ENCODE results near the gene HDGF.

HDGF gene

DNA sequence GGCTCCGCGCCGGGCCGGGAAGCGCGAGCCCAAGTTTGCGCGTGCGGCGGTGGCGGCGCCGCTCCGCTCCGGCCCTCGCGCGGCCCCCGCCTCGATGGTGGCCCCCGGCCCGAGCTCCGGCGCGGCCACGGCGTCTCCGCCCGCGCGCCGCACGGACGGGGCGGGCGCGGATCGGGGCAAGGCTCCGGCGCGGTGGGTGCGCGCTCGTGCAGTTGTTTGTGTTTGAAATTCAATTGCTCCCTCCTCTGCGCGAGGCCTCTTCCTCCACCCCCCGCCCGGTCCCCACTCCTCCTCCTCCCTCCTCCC is at the start of gene HDGF:
HDGF (minus strand) TSS at position 225 of the 306 bp plus-strand sequence. CDS start 246 bp downstream, outside the sequence.
- Histone ChIP-seq H3K9ac (ENCODE audit: low read length) (peak within 1 kb of the TSS; percentile 99), H3K36me3 (ENCODE audit: control insufficient read depth, low read depth, low read length) (no peaks in the 10 kb centered on the region), H3K4me1 (ENCODE audit: control insufficient read depth, low read depth, low read length) (peaks cover 42% of the 10 kb centered on the region), H3K4me3 (ENCODE audit: low read length) (peak within 1 kb of the TSS; percentile 100), H3K9me3 (ENCODE audit: control insufficient read depth, low read depth, low read length) (no peaks in the 10 kb centered on the region), H3K27me3 (ENCODE audit: control insufficient read depth, insufficient read depth, low read length) (no peaks in the 10 kb centered on the region), H3K27ac (ENCODE audit: low read length) (peak within 1 kb of the TSS; percentile 96)

DNA sequence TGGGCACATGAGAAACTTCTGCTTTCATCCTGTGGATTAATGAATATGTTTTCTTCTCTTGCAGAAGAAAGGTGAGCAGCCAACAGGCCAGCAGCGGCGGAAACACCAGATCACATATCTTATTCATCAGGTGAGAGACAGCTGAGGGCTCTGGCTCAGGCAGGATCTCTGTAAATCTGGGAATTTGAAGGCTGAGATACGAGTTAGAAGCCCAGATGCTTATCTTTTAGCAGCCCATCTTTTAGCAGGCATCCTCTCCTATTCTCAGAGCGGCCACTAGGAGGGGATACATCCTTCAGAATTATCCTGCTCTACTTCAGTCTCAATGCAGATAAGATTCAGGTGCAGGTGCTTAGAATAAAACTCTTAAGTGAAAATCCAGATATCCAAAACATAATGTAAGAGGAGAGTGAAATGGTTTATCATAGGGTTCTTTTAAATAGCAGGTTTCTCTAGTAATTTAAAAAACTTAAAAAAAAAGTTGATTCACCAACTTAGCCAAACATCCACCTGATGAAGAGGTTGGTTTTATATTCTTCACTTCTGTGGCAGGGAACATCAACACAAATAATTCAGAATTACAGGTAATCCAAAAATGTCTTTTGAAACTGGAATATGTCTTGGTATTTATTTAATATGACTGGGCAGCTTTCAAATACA is 45.9 kb upstream of the HDGF start:
- no peak overlapping the region for H3K4me3 ChIP-seq (ENCODE audit: low read length)
- no peak overlapping the region for H3K9ac ChIP-seq (ENCODE audit: low read length)
- H3K27me3 ChIP-seq (ENCODE audit: control insufficient read depth, insufficient read depth, low read length): no peaks in the 10 kb centered on the region
- H3K9me3 ChIP-seq (ENCODE audit: control insufficient read depth, low read depth, low read length): no peaks in the 10 kb centered on the region
- H3K27ac ChIP-seq (ENCODE audit: low read length): no peak overlapping the region
- H3K4me1 ChIP-seq (ENCODE audit: control insufficient read depth, low read depth, low read length): no peaks in the 10 kb centered on the region
- peaks cover 82% of the 10 kb centered on the region for H3K36me3 ChIP-seq (ENCODE audit: control insufficient read depth, low read depth, low read length)

DNA sequence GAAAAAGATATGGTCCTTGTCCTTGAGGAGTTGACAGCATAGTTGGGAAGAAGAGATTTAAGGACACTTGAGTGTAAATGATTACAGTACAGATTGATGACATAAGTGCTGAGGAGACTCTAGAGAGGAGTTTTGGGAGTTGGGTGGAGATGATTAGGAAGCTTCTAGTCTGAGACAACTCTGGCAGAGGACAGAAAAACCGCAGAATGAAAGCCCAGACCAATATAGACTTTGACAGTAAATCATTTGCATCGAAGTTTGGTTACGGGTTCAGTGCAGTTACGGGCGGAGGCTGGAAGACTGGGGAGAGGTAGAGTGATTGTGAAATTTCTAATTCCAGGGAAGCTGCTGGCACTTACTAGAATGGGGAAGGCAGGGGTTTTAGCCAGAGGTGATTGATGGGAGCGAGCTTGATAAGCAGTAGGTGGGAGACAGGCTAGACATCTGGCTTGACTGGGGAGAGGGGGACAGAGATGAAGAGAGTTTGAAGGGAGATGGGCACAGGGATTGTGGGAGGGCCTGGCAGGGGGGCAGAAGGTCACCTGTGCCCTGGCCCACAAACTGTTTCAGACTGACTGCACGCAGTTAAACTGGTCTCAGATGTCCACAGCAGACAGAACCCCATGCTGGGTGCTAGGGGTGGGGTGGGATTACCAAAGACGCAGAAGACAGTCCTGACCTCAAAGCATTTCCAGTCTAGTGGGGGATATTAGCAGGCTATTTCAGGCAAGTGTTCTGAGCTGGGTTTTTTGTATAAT is 45.0 kb upstream of the HDGF start:
- Histone ChIP-seq H3K4me1 (ENCODE audit: control insufficient read depth, low read depth, low read length) (no peaks in the 10 kb centered on the region), H3K4me3 (ENCODE audit: low read length) (no peak overlapping the region), H3K9me3 (ENCODE audit: control insufficient read depth, low read depth, low read length) (no peaks in the 10 kb centered on the region), H3K9ac (ENCODE audit: low read length) (no peak overlapping the region), H3K27ac (ENCODE audit: low read length) (no peak overlapping the region), H3K36me3 (ENCODE audit: control insufficient read depth, low read depth, low read length) (peaks cover 89% of the 10 kb centered on the region), H3K27me3 (ENCODE audit: control insufficient read depth, insufficient read depth, low read length) (no peaks in the 10 kb centered on the region)

DNA sequence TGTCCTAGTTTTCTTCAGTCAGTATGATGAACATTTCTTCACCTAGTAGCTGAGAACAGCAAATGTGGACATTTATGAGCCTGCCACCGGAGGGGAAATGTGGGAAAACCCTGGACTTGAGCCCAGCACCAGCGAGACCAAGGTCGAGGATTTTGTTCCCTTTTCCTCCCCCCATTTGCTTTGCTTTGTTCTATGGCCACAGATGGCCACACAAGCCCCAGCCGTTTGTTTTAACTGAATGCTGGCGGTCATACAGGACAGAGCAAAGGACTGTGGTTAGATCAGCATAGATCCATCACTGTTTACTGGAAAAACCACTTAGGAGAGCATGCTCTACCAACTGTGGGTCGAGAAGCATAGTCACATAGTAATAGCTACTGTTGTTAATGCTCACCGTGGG is 44.3 kb upstream of the HDGF start:
- no peaks in the 10 kb centered on the region for H3K9me3 ChIP-seq (ENCODE audit: control insufficient read depth, low read depth, low read length)
- H3K9ac ChIP-seq (ENCODE audit: low read length): no peak overlapping the region
- H3K4me3 ChIP-seq (ENCODE audit: low read length): no peak overlapping the region
- peaks cover 89% of the 10 kb centered on the region for H3K36me3 ChIP-seq (ENCODE audit: control insufficient read depth, low read depth, low read length)
- H3K4me1 ChIP-seq (ENCODE audit: control insufficient read depth, low read depth, low read length): no peaks in the 10 kb centered on the region
- no peak overlapping the region for H3K27ac ChIP-seq (ENCODE audit: low read length)
- H3K27me3 ChIP-seq (ENCODE audit: control insufficient read depth, insufficient read depth, low read length): no peaks in the 10 kb centered on the region

DNA sequence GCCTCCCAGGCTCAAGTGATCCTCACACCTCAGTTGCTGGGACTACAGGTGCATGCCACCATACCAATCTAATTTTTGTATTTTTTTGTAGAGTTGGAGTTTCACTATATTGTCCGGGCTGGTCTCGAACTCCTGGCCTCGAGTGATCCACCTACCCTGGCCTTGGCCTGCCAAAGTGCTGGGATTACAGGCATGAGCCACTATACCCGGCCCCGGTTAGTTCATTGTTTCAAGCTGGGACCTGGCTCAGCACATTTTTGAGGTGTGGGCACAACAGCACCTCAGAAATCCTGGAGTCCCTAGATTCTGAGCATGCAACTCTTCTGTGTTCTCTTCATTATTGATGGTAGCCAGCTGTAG is 43.9 kb upstream of the HDGF start:
- Histone ChIP-seq H3K27ac (ENCODE audit: low read length) (no peak overlapping the region), H3K36me3 (ENCODE audit: control insufficient read depth, low read depth, low read length) (peaks cover 85% of the 10 kb centered on the region), H3K9ac (ENCODE audit: low read length) (no peak overlapping the region)

DNA sequence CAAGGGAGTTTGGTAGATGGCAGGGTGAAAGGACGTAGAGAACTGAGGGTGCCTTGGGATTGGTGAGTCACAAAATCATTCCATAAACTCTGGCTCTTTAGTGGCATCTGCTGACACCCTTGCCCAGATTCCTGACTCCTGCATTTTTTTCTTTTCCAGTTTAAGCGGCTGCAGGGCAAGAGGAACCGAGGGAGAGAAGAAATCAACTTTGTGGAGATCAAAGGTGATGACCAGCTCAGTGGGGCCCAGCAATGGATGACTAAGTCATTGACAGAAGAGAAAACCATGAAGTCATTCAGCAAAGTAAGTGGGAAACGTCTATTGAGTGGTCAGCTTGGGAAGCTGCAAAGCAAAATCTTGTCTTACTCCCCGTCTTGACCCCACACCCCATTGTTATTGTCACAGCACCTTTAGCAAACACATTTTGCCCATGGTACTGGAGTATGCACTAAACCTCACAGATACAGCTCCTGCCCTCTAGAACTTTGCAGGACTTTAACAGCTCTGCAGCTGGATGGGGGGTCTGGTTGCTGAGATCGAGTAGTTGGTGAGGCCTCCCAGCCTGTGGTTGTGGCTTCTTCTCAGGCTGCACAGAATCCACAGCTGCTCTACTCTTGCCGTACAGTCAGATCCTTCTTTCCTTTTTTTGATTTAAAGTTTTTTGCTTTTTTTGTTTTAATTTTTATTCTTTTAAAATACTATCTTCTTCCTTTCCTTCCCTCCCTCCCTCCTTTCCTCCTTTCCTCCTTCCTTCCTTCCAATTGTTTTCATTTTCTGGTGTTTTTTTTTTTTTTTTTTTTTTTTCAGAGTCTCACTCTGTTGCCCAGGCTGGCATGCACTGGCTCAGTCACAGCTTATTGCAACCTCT is 43.3 kb upstream of the HDGF start:
- H3K9ac ChIP-seq (ENCODE audit: low read length): no peak overlapping the region
- H3K4me3 ChIP-seq (ENCODE audit: low read length): no peak overlapping the region
- H3K9me3 ChIP-seq (ENCODE audit: control insufficient read depth, low read depth, low read length): no peaks in the 10 kb centered on the region
- H3K27ac ChIP-seq (ENCODE audit: low read length): no peak overlapping the region
- H3K27me3 ChIP-seq (ENCODE audit: control insufficient read depth, insufficient read depth, low read length): no peaks in the 10 kb centered on the region
- H3K36me3 ChIP-seq (ENCODE audit: control insufficient read depth, low read depth, low read length): peaks cover 82% of the 10 kb centered on the region
- H3K4me1 ChIP-seq (ENCODE audit: control insufficient read depth, low read depth, low read length): no peaks in the 10 kb centered on the region

More for the DNA sequence above, 43.9 kb upstream of the HDGF start:
- Histone ChIP-seq H3K4me1 (ENCODE audit: control insufficient read depth, low read depth, low read length) (no peaks in the 10 kb centered on the region), H3K9me3 (ENCODE audit: control insufficient read depth, low read depth, low read length) (no peaks in the 10 kb centered on the region), H3K27me3 (ENCODE audit: control insufficient read depth, insufficient read depth, low read length) (no peaks in the 10 kb centered on the region), H3K4me3 (ENCODE audit: low read length) (no peak overlapping the region)

DNA sequence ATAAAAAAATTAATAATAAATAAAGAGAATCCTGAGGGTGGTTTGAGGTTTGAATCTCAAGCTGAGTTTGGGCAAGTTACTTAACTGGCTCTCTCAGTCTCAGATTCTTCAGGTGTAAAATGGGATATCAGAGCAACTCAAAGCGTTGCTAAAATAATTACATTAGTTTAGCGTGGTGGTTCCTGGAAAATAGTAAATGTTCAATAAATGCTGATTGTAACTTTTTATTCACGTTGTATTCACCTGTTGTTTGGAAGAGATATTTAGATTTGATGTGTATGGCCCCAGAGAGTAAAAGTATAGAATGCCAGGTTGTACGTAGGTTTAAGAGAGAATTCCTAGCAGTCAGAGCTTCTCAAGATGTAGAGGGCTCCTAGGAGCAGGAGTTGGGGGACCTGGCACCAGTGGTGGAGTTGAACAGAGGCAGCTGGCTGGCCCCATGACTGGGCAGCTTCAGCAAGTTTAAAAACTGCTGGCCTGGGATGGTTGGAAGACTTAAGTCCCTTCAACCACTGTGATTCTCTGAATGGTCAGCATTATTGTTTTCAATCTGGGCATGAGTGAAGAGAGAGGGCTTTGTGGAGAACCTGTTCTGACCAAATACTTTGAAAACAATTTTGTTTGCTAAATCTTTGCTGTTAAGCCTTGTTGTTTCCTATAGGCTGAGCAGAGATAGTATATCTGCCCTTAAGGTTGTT is 38.3 kb upstream of the HDGF start:
- Histone ChIP-seq H3K4me3 (ENCODE audit: low read length) (no peak overlapping the region), H3K36me3 (ENCODE audit: control insufficient read depth, low read depth, low read length) (peaks cover 66% of the 10 kb centered on the region), H3K27ac (ENCODE audit: low read length) (no peak overlapping the region), H3K9ac (ENCODE audit: low read length) (no peak overlapping the region), H3K4me1 (ENCODE audit: control insufficient read depth, low read depth, low read length) (no peaks in the 10 kb centered on the region), H3K27me3 (ENCODE audit: control insufficient read depth, insufficient read depth, low read length) (no peaks in the 10 kb centered on the region), H3K9me3 (ENCODE audit: control insufficient read depth, low read depth, low read length) (no peaks in the 10 kb centered on the region)

DNA sequence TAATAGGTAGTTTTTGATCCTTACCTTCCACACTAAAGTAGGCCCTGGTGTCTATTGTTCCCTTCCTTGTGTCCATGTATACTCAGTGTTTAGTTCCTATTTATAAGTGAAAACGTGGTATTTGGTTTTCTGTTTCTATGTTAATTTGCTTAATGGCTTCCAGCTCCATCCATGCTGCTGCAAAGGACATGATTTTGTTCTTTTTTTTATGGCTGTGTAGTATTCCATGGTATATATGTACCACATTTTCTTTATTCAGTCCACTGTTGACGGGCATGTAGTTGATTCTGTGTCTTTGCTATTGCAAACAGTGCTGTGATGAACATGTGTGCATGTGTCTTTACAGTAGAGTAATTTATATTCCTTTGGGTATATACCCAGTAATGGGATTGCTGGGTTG is 36.7 kb upstream of the HDGF start:
- H3K9me3 ChIP-seq (ENCODE audit: control insufficient read depth, low read depth, low read length): no peaks in the 10 kb centered on the region

DNA sequence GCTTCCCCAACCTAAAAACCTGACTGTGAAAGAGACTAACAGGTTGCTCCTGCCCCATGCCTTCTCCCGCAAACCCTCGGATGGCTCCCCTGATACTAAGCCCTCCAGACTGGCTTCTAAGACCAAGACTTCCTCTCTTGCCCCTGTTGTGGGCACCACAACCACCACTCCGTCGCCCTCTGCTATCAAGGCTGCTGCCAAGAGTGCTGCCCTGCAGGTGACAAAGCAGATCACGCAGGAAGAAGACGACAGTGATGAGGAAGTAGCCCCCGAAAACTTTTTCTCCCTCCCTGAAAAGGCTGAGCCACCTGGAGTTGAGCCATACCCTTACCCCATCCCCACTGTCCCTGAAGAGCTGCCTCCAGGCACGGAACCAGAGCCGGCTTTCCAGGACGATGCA is 35.2 kb upstream of the HDGF start:
- H3K27me3 ChIP-seq (ENCODE audit: control insufficient read depth, insufficient read depth, low read length): no peaks in the 10 kb centered on the region
- H3K4me1 ChIP-seq (ENCODE audit: control insufficient read depth, low read depth, low read length): no peaks in the 10 kb centered on the region
- H3K36me3 ChIP-seq (ENCODE audit: control insufficient read depth, low read depth, low read length): peaks cover 50% of the 10 kb centered on the region
- no peaks in the 10 kb centered on the region for H3K9me3 ChIP-seq (ENCODE audit: control insufficient read depth, low read depth, low read length)
- H3K27ac ChIP-seq (ENCODE audit: low read length): no peak overlapping the region
- H3K9ac ChIP-seq (ENCODE audit: low read length): no peak overlapping the region
- no peak overlapping the region for H3K4me3 ChIP-seq (ENCODE audit: low read length)

More for the DNA sequence above, 36.7 kb upstream of the HDGF start:
- no peaks in the 10 kb centered on the region for H3K4me1 ChIP-seq (ENCODE audit: control insufficient read depth, low read depth, low read length)
- H3K36me3 ChIP-seq (ENCODE audit: control insufficient read depth, low read depth, low read length): peaks cover 57% of the 10 kb centered on the region
- H3K4me3 ChIP-seq (ENCODE audit: low read length): no peak overlapping the region
- no peaks in the 10 kb centered on the region for H3K27me3 ChIP-seq (ENCODE audit: control insufficient read depth, insufficient read depth, low read length)
- no peak overlapping the region for H3K9ac ChIP-seq (ENCODE audit: low read length)
- H3K27ac ChIP-seq (ENCODE audit: low read length): no peak overlapping the region

DNA sequence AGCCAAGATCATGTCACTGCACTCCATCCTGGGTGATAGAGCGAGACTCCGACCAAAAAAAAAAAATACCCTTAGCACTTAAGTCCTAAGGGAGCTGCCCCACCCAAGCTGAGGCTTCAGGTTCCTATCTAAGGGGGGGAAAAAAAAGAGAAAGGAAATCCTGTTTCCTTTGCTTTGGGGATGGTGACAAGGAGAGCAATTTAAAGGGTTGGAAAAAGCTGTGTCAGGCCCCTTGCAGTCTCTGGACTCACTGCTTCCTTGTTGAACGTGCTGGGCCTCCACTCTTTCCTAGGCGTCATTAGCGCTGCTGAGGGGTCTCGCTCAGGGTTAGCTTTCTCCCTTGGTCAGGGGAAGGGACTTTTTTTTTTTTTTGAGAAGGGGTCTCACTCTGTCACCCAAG is 34.0 kb upstream of the HDGF start:
- H3K4me3 ChIP-seq (ENCODE audit: low read length): no peak overlapping the region
- no peak overlapping the region for H3K9ac ChIP-seq (ENCODE audit: low read length)
- no peaks in the 10 kb centered on the region for H3K9me3 ChIP-seq (ENCODE audit: control insufficient read depth, low read depth, low read length)
- no peaks in the 10 kb centered on the region for H3K27me3 ChIP-seq (ENCODE audit: control insufficient read depth, insufficient read depth, low read length)
- H3K27ac ChIP-seq (ENCODE audit: low read length): no peak overlapping the region
- H3K36me3 ChIP-seq (ENCODE audit: control insufficient read depth, low read depth, low read length): peaks cover 41% of the 10 kb centered on the region
- H3K4me1 ChIP-seq (ENCODE audit: control insufficient read depth, low read depth, low read length): no peaks in the 10 kb centered on the region

DNA sequence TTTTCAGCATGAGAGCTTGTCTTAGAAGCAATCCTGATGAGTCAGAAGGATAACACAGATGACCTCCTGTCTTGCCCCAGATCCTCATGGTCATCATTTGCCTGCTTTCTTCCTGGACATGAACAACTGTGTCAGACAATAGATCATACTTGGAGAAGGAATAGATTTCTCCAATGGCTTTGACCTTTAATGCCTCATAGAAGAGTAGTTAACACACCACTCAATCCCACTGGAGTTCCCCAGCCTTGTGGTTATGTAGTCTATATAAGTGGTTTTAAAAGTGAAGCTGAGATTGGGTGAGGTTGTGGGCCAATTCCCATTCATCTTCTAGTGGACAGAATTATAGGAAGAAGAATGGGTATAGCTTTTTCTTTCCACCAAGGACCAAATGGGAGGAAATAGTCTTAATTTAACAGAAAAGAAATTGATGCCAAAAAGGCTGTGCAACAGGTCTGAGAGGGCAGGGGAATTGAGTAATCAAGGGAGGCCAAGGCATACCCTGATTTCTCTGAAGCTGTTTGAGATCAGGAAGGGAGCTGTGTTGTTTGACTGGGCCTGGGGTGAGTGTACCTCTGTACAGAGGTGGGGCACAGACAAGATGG is 30.2 kb upstream of the HDGF start:
- no peaks in the 10 kb centered on the region for H3K4me1 ChIP-seq (ENCODE audit: control insufficient read depth, low read depth, low read length)
- H3K36me3 ChIP-seq (ENCODE audit: control insufficient read depth, low read depth, low read length): peaks cover 27% of the 10 kb centered on the region
- no peaks in the 10 kb centered on the region for H3K27me3 ChIP-seq (ENCODE audit: control insufficient read depth, insufficient read depth, low read length)
- H3K9me3 ChIP-seq (ENCODE audit: control insufficient read depth, low read depth, low read length): no peaks in the 10 kb centered on the region
- H3K9ac ChIP-seq (ENCODE audit: low read length): no peak overlapping the region
- H3K4me3 ChIP-seq (ENCODE audit: low read length): no peak overlapping the region
- H3K27ac ChIP-seq (ENCODE audit: low read length): no peak overlapping the region
